Pericardium fibroblast (primary cell): ENCODE data around the gene COPZ2. TPM values are rescaled to one million over a fixed set of nuclear protein-coding genes. Genes with fewer than 3 reads are reported as not detected.

Experiments used
- total RNA-seq: library from RNA; depleted of rRNA; stranded (reverse); fragments of >200 nt; gene quantifications from 2 replicates; pipeline ENCODE4 v1.2.3, GENCODE V29; 2015

COPZ2 gene
- total RNA-seq = 88.6 and 94.8 TPM in 2 replicates

DNA sequence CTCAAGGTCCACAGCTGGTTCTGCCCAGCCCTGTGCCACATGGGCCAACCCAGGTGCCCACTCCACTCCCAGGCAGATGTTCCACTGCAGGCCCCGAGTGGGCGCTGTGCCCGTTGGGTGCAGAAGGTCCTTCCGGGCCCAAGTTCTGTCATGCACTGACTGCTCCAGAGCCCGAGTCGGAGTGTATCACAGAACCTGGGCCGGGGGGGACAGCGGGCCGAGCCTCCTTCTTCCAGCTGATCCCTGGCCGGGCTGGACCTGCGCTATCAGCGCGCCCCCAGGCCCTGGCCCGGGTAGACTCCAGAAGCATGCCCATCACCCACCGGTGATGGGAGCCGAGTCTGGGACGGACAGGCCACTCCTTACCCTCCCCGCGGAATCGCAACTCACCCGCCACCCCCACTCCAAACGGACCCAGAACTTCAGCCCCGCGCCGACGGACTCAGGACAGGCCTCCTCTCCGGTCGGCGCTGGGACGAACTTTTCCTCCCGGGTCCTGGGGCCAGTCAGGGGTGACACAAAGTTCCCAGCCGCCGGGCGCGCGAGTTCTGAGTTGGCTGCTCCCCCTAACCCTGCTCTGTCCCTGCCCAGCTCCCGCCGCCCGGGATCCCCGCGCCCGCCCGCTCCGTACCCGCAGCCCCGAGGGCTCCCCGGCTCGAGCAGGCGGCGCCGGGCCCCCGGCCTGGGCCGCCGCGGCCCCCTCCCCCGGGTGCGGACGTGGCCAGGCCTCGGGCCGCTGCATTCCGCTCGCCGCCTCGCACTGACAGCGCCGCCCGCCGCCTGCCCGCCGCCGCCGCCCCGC is at the start of gene COPZ2:
COPZ2 (minus strand) TSS at position 762 of the 802 bp plus-strand sequence; CDS start at position 742, 20 bp downstream.

GRCh38 chr17:48047741-48048383 is 10.3 kb upstream of the COPZ2 start, which contains the start of gene NFE2L1:
TSS of gene NFE2L1 (plus strand) at chr17:48048359. CDS start at chr17:48051119, 2,760 bp downstream.

Other genes starting within 250 kb of the COPZ2 start
- 6.4 and 10.0 TPM in 2 replicates for gene OSBPL7, start 216.0 kb downstream of the COPZ2 start, total RNA-seq
- 31.0 and 45.8 TPM in 2 replicates for gene MRPL10, start 206.3 kb downstream of the COPZ2 start, total RNA-seq
- 0.60 TPM in 1 of 2 replicates, not detected in the other for gene LRRC46, start 206.1 kb downstream of the COPZ2 start, total RNA-seq
- gene SCRN2, start 196.5 kb downstream of the COPZ2 start, total RNA-seq = 26.6 and 40.6 TPM in 2 replicates
- 0.26 TPM in 1 of 2 replicates, not detected in the other for gene SP6, start 186.6 kb downstream of the COPZ2 start, total RNA-seq
- gene SP2, start 141.6 kb downstream of the COPZ2 start, total RNA-seq = 1.9 and 8.1 TPM in 2 replicates
- 29.5 and 33.3 TPM in 2 replicates for gene PNPO, start 96.2 kb downstream of the COPZ2 start, total RNA-seq
- not detected in 2 replicates for gene PRR15L, start 79.9 kb downstream of the COPZ2 start, total RNA-seq
- 59.7 and 59.8 TPM in 2 replicates for gene CDK5RAP3, start 66.7 kb downstream of the COPZ2 start, total RNA-seq
- gene NFE2L1, start 10.6 kb upstream of the COPZ2 start, total RNA-seq = 69.9 and 98.4 TPM in 2 replicates
- gene CBX1, start 63.7 kb upstream of the COPZ2 start, total RNA-seq = 38.1 and 47.1 TPM in 2 replicates
- gene SNX11, start 70.0 kb upstream of the COPZ2 start, total RNA-seq = 5.0 and 13.9 TPM in 2 replicates